SJCRH30 (cell line): ENCODE measurements around the gene IDUA. TPM values are rescaled to one million over a fixed set of nuclear protein-coding genes. Genes with fewer than 3 reads are reported as not detected.

Experiments used
- DNase-seq, 2 experiments: peaks; one replicate each; pipeline ENCODE4 v3.0.0-alpha.2; 2015 to 2020
- H3K27ac ChIP-seq: fragments of 250-450 bp; sonication (Bioruptor Pico); 2 replicates; pipeline ENCODE4 v1.5.1; 2020; ENCODE audit warnings: mild to moderate bottlenecking, moderate library complexity
- H3K27me3 ChIP-seq: fragments of 250-450 bp; sonication (Bioruptor Pico); 2 replicates; pipeline ENCODE4 v1.5.1; 2020; ENCODE audit warnings: mild to moderate bottlenecking, moderate library complexity
- H3K36me3 ChIP-seq: fragments of 250-450 bp; sonication (Bioruptor Pico); 2 replicates; pipeline ENCODE4 v1.5.1; 2020; ENCODE audit warnings: mild to moderate bottlenecking, moderate library complexity
- H3K4me1 ChIP-seq: fragments of 250-450 bp; sonication (Bioruptor Pico); 2 replicates; pipeline ENCODE4 v1.5.1; 2020; ENCODE audit warnings: mild to moderate bottlenecking, moderate library complexity
- H3K4me3 ChIP-seq: fragments of 250-450 bp; sonication (Bioruptor Pico); 2 replicates; pipeline ENCODE4 v1.5.1; 2020; ENCODE audit warnings: mild to moderate bottlenecking, moderate library complexity
- H3K9me3 ChIP-seq: fragments of 250-450 bp; sonication (Bioruptor Pico); replicated peaks from 2 replicates; pipeline ENCODE4 v1.5.1; 2020; ENCODE audit warnings: mild to moderate bottlenecking, moderate library complexity
- total RNA-seq: library from RNA; depleted of rRNA; stranded (reverse); fragments of >200 nt; shearing (Covaris generic); gene quantifications from 2 replicates; pipeline ENCODE4 v1.2.3, GENCODE V29; 2014

Gene IDUA
- total RNA-seq, 1 experiment from 2014 or later, result 2.3 TPM

DNA sequence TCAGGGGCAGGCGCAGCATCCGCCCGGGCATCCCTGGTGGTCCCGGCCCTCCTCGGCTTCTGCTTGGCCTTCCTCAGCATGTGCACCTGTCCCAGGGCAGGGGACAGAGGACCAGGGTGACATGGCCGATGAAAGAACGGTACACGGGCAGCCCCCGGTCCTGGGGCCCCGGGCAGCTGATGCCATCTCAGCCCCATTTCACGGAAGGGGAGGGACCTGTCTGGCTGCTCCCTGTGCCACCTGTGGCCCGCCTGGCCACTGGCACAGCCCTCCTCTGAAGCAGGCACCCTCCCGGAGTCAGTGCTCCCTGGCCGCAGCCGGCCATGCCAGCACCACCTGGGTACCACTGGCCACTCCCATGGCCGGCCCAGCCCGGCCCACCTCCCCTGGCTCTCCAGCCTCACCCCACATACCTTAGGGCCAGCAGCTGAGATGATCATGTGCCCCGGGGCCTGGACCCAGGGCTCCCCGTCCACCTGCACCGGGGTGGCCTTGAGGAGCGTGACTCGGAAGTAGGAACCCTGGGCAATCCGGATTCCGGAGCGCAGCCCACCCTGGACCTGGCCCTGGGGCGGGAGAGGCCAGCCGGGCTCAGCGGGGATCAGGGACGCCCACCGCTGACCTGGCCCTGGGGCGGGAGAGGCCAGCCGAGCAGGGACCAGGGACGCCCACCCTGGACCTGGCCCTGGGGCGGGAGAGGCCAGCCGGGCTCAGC is 26.1 kb upstream of the IDUA start:
- no peak for DNase-seq
- H3K9me3 ChIP-seq, result no peaks in the 10 kb centered on the region
- peaks cover 5% of the 10 kb centered on the region; the same call in 1 of the 2 replicates for H3K4me1 ChIP-seq
- H3K36me3 ChIP-seq, result no peaks in the 10 kb centered on the region
- H3K4me3 ChIP-seq, result no peak overlapping the region
- no peak overlapping the region for H3K27ac ChIP-seq
- H3K27me3 ChIP-seq, result no peaks in the 10 kb centered on the region

GRCh38 chr4:961351-962230 is 25.3 kb upstream of the IDUA start:
- Histone ChIP-seq H3K4me3 (no peak overlapping the region), H3K36me3 (no peaks in the 10 kb centered on the region), H3K27me3 (no peaks in the 10 kb centered on the region), H3K4me1 (peaks cover 5% of the 10 kb centered on the region; the same call in 1 of the 2 replicates), H3K27ac (no peak overlapping the region), H3K9me3 (no peaks in the 10 kb centered on the region)
- no peak for DNase-seq

- Histone ChIP-seq H3K4me3 (no peak overlapping the region), H3K9me3 (no peaks in the 10 kb centered on the region), H3K27me3 (no peaks in the 10 kb centered on the region), H3K36me3 (no peaks in the 10 kb centered on the region), H3K27ac (no peak overlapping the region), H3K4me1 (peaks cover 5% of the 10 kb centered on the region; the same call in 1 of the 2 replicates)
- no peak for DNase-seq
Observed at GRCh38 chr4:962231-963208, 24.3 kb upstream of the IDUA start.

DNA sequence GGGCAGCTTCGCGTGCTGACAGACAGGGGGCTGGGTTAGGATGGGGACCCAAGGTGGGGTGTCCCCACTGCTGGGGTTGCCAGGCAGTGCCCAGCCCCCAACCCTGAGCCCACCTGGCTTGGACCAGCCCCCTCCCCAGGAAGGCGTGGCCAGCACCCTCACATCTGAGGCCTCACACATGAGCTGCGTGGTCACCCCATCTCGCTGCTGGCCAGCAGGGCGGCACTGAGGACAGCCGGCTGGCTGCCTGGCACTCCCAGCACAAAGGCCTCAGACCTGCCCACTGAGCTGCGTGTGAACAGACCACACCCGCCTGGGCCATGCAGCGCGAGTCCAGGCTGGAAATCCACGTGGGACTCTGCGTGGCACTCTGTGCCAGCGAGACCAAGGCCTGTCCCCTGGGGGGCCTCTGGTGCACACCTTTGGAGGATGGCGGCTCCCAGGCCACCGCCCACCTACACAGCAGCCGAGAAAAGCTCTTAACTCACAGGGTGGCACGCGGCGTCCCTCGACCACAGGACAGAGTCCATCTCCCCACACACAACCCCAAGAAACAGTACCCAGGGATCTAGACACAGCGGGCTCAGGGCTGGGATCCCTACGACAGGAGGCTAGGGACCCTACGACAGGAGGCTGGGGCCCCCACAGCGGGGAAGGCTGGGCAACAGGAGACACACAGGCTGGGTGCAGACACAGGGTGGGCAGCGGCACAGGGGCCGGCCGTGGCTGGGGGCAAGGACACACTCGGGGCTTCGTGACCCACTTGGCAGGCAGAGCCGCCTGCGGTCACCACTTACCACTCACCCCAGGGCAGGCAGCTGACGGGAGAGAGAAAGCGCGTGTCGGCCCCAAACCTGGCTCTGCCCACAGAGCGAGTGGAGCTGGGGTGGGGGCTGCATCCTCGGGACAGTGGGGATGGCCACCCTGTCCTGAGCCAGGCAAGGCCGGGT is 23.3 kb upstream of the IDUA start:
- H3K4me1 ChIP-seq, result peaks cover 5% of the 10 kb centered on the region; the same call in 1 of the 2 replicates
- H3K4me3 ChIP-seq, result no peak overlapping the region
- H3K27me3 ChIP-seq, result no peaks in the 10 kb centered on the region
- no peaks in the 10 kb centered on the region for H3K36me3 ChIP-seq
- no peaks in the 10 kb centered on the region for H3K9me3 ChIP-seq
- DNase-seq, result no peak
- no peak overlapping the region for H3K27ac ChIP-seq

DNA sequence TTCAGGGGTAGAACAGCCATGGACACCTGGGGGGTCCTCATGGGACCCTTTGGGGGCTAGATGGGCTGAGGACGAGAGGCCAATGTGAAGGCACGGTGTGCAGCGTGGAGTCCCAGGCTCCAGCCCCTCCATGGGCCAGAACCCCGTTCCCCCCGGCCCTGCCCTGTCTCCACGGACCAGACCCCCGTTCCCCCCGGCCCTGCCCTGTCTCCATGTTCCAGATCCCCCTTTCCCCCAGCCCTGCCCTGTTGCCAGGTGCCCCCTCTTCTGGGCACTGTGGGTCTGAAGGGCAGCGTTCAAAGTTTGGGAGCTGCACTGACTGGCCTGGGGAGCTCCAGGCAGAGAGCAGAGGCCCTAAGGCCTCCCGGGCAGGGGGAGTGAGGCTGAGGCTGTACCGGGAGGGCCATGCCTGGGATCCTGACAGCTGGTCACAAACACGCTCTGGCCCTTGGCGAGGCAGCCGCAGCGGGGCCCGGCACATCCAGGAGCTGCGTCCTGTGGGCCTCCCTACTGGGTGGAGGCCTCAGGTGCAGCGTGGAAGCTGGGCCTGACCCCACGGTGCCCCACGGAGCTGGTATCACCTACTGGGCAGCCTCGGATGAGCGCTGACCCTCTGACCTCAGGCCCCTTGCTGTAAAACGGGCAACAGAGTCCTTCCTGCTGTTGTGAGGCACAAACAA is 22.4 kb upstream of the IDUA start:
- Histone ChIP-seq H3K4me3 (no peak overlapping the region), H3K27ac (no peak overlapping the region), H3K4me1 (no peaks in the 10 kb centered on the region; the same call in 1 of the 2 replicates), H3K9me3 (no peaks in the 10 kb centered on the region), H3K27me3 (no peaks in the 10 kb centered on the region), H3K36me3 (no peaks in the 10 kb centered on the region)
- no peak for DNase-seq

- Histone ChIP-seq H3K27me3 (no peaks in the 10 kb centered on the region), H3K4me3 (no peak overlapping the region), H3K36me3 (no peaks in the 10 kb centered on the region), H3K4me1 (no peaks in the 10 kb centered on the region), H3K9me3 (no peaks in the 10 kb centered on the region), H3K27ac (no peak overlapping the region)
- no peak for DNase-seq
Observed at GRCh38 chr4:965048-965765, 21.6 kb upstream of the IDUA start.

DNA sequence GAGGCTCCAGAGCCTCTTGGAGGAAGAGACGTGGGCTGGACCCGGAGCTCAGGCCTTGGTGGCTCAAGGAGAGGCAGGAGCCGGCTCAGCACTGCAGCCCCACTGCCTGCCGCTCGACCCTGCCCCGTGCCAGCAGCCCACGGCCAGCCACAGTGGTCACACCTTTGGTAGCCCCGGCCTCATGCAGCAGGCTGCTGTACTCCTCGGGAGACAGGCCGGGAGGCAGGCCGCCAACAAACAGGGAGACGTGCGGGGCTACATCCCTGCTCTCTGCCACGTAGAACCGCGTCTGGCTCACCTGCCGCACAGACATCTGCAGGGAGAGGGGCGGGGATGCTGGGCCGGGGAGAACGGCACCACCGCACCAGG is 21.1 kb upstream of the IDUA start:
- no peak for DNase-seq
- no peaks in the 10 kb centered on the region for H3K27me3 ChIP-seq

DNA sequence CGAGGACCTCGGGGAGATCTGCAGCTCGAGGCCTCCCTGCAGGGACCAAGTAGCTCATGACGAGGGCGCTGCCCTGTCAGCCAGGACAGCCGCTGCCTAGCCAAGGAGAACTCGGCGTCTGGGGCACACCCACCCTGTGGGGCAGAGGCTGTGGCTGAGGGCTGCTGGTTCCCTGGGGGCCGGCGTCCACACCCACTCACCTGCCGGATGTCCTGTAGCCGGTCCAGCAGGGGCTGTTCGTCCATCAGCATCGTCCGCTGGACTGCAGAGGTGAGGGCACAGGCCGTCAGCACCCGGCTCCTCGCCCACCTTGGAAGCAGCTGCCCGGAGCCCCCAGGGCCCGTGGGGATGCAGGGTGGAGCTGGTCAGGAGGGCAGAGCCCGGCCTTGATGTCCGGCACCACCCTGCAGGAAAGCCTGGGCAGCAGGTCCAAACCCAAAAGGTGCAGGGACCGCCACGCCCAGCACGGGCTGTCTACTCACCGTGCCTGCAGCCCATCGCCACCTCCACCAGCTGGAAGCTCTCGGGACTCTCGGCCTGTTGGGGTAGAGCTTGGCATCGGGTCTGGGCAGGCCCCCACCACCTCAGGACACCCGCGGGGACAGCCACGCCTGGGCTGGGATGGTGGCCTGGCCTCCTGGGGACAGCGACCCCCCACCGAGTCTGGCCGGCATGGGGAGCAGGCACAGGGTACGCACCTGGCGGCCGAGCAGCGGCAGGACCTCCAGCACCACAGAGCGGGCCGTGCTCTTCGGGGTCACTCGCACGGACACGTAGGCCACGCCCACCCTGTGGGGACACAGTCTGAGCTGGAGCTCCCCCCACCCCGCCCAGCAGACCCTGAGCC is 20.4 kb upstream of the IDUA start:
- H3K27ac ChIP-seq, result no peak overlapping the region
- no peaks in the 10 kb centered on the region for H3K4me1 ChIP-seq
- no peaks in the 10 kb centered on the region for H3K36me3 ChIP-seq
- no peaks in the 10 kb centered on the region for H3K27me3 ChIP-seq
- H3K9me3 ChIP-seq, result no peaks in the 10 kb centered on the region
- DNase-seq, result no peak
- no peak overlapping the region for H3K4me3 ChIP-seq

More for the DNA sequence above, 21.1 kb upstream of the IDUA start:
- no peaks in the 10 kb centered on the region for H3K9me3 ChIP-seq
- no peak overlapping the region for H3K4me3 ChIP-seq
- H3K27ac ChIP-seq, result no peak overlapping the region
- H3K36me3 ChIP-seq, result no peaks in the 10 kb centered on the region
- H3K4me1 ChIP-seq, result no peaks in the 10 kb centered on the region

DNA sequence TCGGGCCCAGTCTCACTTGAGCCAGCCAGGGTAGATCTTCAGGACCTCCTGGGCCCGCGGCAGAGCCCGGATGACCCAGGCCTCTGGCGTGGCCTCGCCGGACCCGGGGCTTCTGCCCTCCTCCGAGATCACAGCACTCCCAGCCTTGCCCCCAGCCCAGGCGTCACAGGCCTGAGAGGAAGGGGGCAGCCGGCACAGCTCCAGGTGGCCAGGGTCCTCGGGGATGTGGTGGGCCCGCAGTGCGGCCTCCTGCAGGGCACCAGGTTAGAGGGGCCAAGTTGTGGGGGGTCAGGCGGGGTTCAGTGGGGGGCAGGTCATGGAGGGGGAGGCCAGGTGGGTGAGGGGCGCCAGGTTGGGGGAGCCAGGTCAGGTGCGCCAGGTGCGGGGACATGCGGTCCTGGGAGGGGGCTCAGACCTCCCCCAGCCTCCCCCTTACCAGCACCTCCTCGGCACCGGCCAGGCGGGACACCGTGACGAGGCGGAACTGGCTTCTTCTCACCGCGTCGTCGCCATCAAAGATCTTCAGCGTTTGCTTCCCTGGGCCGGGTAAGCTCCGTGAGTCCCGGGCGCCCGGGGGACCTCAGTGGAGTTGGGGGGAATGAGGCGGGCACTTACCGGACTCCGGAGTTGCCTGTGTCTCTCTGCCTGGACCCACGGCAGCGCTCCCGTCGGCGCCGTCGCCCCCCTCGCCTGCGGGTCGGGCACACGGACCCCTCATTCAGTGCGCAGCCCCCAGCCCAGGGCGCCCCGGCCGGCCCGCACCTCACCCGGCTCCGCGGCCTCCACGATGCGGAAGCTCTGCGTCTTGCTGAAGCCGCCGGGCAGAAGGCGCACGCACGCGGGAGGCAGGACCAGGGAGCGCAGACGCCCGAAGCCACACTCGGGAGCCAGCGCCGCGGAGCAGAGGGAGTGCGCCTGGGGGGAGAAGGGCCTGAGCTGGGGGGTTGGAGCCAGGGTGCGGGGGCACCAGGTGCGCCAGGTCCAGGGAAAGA is 19.4 kb upstream of the IDUA start:
- Histone ChIP-seq H3K27ac (no peak overlapping the region), H3K9me3 (no peaks in the 10 kb centered on the region), H3K4me3 (no peak overlapping the region), H3K27me3 (no peaks in the 10 kb centered on the region), H3K4me1 (no peaks in the 10 kb centered on the region), H3K36me3 (no peaks in the 10 kb centered on the region)
- DNase-seq, result no peak

- no peaks in the 10 kb centered on the region for H3K9me3 ChIP-seq
- DNase-seq, result no peak
- H3K27ac ChIP-seq, result no peak overlapping the region
- no peaks in the 10 kb centered on the region for H3K4me1 ChIP-seq
- H3K36me3 ChIP-seq, result no peaks in the 10 kb centered on the region
- H3K27me3 ChIP-seq, result no peaks in the 10 kb centered on the region
- H3K4me3 ChIP-seq, result no peak overlapping the region
Observed at GRCh38 chr4:968221-968620, 18.6 kb upstream of the IDUA start.

DNA sequence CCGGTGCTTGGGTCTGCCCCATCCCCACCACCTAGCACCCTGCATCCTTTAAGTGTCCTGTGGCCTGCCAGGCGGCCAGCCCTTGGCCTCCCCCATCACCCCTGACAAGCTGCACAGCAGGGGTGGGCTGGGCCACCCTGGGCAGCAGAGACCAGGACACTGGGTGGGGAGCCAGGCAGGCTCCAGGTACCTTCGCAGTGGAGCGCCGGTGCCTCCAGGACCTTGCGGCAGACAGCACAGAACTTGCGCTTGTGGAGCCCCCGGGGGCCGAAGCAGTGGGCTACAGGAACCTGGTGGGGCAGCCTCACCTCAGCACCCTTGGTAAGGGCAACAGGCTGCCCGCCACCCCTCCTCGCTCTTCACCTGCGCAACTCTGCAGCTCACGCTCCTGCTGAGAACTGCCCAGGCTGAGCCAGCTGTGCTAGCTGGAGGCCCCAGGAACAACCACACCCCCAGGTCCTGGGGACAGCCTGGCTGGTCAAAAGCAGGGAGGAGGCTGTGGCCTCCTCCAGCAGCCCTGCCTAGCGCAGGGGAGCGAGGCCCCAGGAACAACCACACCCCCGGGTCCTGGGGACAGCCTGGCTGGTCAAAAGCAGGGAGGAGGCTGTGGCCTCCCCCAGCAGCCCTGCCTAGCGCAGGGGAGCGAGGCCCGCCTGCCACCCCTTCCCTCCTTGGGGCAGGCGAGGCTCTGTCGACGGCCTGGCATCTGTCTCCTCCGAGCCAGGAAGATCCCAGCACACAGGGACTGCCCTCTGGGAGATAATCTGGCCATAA is 18.0 kb upstream of the IDUA start:
- Histone ChIP-seq H3K27me3 (no peaks in the 10 kb centered on the region), H3K4me1 (no peaks in the 10 kb centered on the region), H3K36me3 (no peaks in the 10 kb centered on the region), H3K27ac (no peak overlapping the region), H3K4me3 (no peak overlapping the region), H3K9me3 (no peaks in the 10 kb centered on the region)
- DNase-seq, result no peak
